SK-N-SH treated with all-trans-retinoic acid at 6 μM for 48 hours (cell line): Measurements from ENCODE around the gene GLDN.

Source experiments
- ATAC-seq: fragments of 200-7000 bp; cut with Tn5 transposase; 3 replicates; pipeline ENCODE4 v1.9.1; 2020; ENCODE audit warnings: mild to moderate bottlenecking, moderate library complexity
- ARNTL ChIP-seq: fragments of 450-650 bp; formaldehyde crosslinking; IDR thresholded peaks from 2 replicates; pipeline ENCODE4 v1.5.0; 2020; ENCODE audit warnings: low read depth, mild to moderate bottlenecking, moderate library complexity, borderline replicate concordance
- CREB5 ChIP-seq: fragments of 250-450 bp; sonication (Bioruptor Pico); IDR thresholded peaks from 2 replicates; pipeline ENCODE4 v1.5.1; 2020; ENCODE audit warnings: low read depth, mild to moderate bottlenecking, moderate library complexity
- CSDC2 ChIP-seq: fragments of 250-450 bp; sonication (Bioruptor Pico); IDR thresholded peaks from 2 replicates; pipeline ENCODE4 v1.5.0; 2020; ENCODE audit warnings: mild to moderate bottlenecking, moderate library complexity
- CSRNP3 ChIP-seq: fragments of 250-450 bp; sonication (Bioruptor Pico); IDR thresholded peaks from 2 replicates; pipeline ENCODE4 v1.5.1; 2021; ENCODE audit warnings: mild to moderate bottlenecking, moderate library complexity
- ESRRG ChIP-seq: fragments of 250-450 bp; sonication (Bioruptor Pico); IDR thresholded peaks from 2 replicates; pipeline ENCODE4 v1.6.1; 2021; ENCODE audit warnings: mild to moderate bottlenecking
- GLIS3 ChIP-seq: fragments of 250-450 bp; sonication (Bioruptor Pico); IDR thresholded peaks from 2 replicates; pipeline ENCODE4 v1.5.0; 2020; ENCODE audit warnings: mild to moderate bottlenecking, moderate library complexity
- ISL1 ChIP-seq: fragments of 250-450 bp; sonication (Bioruptor Pico); IDR thresholded peaks from 2 replicates; pipeline ENCODE4 v2.1.2; 2022; ENCODE audit warnings: mild to moderate bottlenecking, moderate library complexity
- OSR1 ChIP-seq: fragments of 250-450 bp; sonication (Bioruptor Pico); IDR thresholded peaks from 2 replicates; pipeline ENCODE4 v1.8.0; 2022; ENCODE audit warnings: moderate library complexity, mild to moderate bottlenecking, inconsistent platforms
- PATZ1 ChIP-seq: fragments of 250-450 bp; sonication (Bioruptor Pico); IDR thresholded peaks from 2 replicates; pipeline ENCODE4 v1.8.0; 2020; ENCODE audit warnings: mild to moderate bottlenecking, moderate library complexity, borderline replicate concordance
- TCF4 ChIP-seq: fragments of 250-450 bp; sonication (Bioruptor Pico); IDR thresholded peaks from 2 replicates; pipeline ENCODE4 v1.8.0; 2021; ENCODE audit warnings: mild to moderate bottlenecking, moderate library complexity, borderline replicate concordance
- TOX ChIP-seq: fragments of 250-450 bp; sonication (Bioruptor Pico); IDR thresholded peaks from 2 replicates; pipeline ENCODE4 v1.8.0; 2021; ENCODE audit warnings: mild to moderate bottlenecking, moderate library complexity, borderline replicate concordance
- TSHZ2 ChIP-seq: fragments of 250-450 bp; sonication (Bioruptor Pico); IDR thresholded peaks from 2 replicates; pipeline ENCODE4 v1.5.0; 2020; ENCODE audit warnings: mild to moderate bottlenecking, moderate library complexity
- ZC3H10 ChIP-seq: fragments of 250-450 bp; sonication (Bioruptor Pico); IDR thresholded peaks from 2 replicates; pipeline ENCODE4 v1.5.1; 2021; ENCODE audit warnings: mild to moderate bottlenecking, moderate library complexity
- ZFP3 ChIP-seq: fragments of 250-450 bp; sonication (Bioruptor Pico); IDR thresholded peaks from 2 replicates; pipeline ENCODE4 v1.5.0; 2020; ENCODE audit warnings: mild to moderate bottlenecking, moderate library complexity
- ZFP30 ChIP-seq: fragments of 450-650 bp; formaldehyde crosslinking; IDR thresholded peaks from 2 replicates; pipeline ENCODE4 v1.5.0; 2022; ENCODE audit warnings: mild to moderate bottlenecking, moderate library complexity
- ZNF565 ChIP-seq: fragments of 450-650 bp; formaldehyde crosslinking; conservative IDR thresholded peaks from 2 replicates; pipeline ENCODE4 v1.5.0; 2020; ENCODE audit warnings: low read depth, mild to moderate bottlenecking, moderate library complexity
- ZNF70 ChIP-seq: fragments of 450-650 bp; formaldehyde crosslinking; IDR thresholded peaks from 2 replicates; pipeline ENCODE4 v1.5.0; 2020; ENCODE audit warnings: mild to moderate bottlenecking, moderate library complexity

The GLDN gene

GRCh38 chr15:51298620-51299019, 42.8 kb upstream of the GLDN start (continued):
- no peak for TF ChIP-seq CSRNP3

GRCh38 chr15:51299187-51300015, 42.1 kb upstream of the GLDN start:
- TF ChIP-seq ZNF565 (CRISPR knock-in tag) (no peak), CSDC2 (no peak), ZFP3 (no peak), CREB5 (no peak), TCF4 (CRISPR knock-in tag) (no peak)
- no peak for ATAC-seq

GRCh38 chr15:51302480-51302879, 39.0 kb upstream of the GLDN start:
- TF ChIP-seq ZNF70 (CRISPR knock-in tag) (no peak), TSHZ2 (CRISPR knock-in tag) (no peak), GLIS3 (CRISPR knock-in tag) (no peak)
- ATAC-seq, result no peak

GRCh38 chr15:51303462-51303980, 37.9 kb upstream of the GLDN start:
- TF ChIP-seq TOX (CRISPR knock-in tag) (no peak), ARNTL (CRISPR knock-in tag) (no peak), GLIS3 (CRISPR knock-in tag) (no peak), ESRRG (CRISPR knock-in tag) (no peak), ZC3H10 (CRISPR knock-in tag) (no peak), ZFP30 (CRISPR knock-in tag) (no peak), ISL1 (CRISPR knock-in tag) (no peak), TSHZ2 (CRISPR knock-in tag) (no peak), CSDC2 (no peak), OSR1 (no peak), TCF4 (CRISPR knock-in tag) (no peak), ZNF565 (CRISPR knock-in tag) (no peak), ZNF70 (CRISPR knock-in tag) (no peak), PATZ1 (no peak)
- no peak for ATAC-seq
